Ishikawa (cell line): ENCODE measurements around the gene TIMP3.

ENCODE experiments used
- CREB1 ChIP-seq: IDR thresholded peaks from 2 replicates; pipeline ENCODE4 v1.6.1; 2012; ENCODE audit warnings: low read depth
- EP300 ChIP-seq: IDR thresholded peaks from 2 replicates; pipeline ENCODE4 v1.6.1; 2012; ENCODE audit warnings: borderline replicate concordance
- FOXM1 ChIP-seq: IDR thresholded peaks from 2 replicates; pipeline ENCODE4 v1.6.1; 2012; ENCODE audit warnings: low read depth, borderline replicate concordance
- NFIC ChIP-seq: IDR thresholded peaks from 2 replicates; pipeline ENCODE4 v1.6.1; 2012
- RAD21 ChIP-seq: IDR thresholded peaks from 2 replicates; pipeline ENCODE4 v1.6.1; 2012; ENCODE audit warnings: low read depth
- TCF12 ChIP-seq: IDR thresholded peaks from 2 replicates; pipeline ENCODE4 v1.6.1; 2012; ENCODE audit warnings: low read depth
- TEAD4 ChIP-seq: IDR thresholded peaks from 2 replicates; pipeline ENCODE4 v1.6.1; 2012
- YY1 ChIP-seq: IDR thresholded peaks from 2 replicates; pipeline ENCODE4 v1.6.1; 2012; ENCODE audit warnings: low read depth
- TF ChIP-seq, protein P1 (sequence below): IDR thresholded peaks from 2 replicates; pipeline ENCODE4 v1.6.1; 2012; ENCODE audit warnings: low read depth, mild to moderate bottlenecking
- TF ChIP-seq, protein P2 (sequence below): IDR thresholded peaks from 2 replicates; pipeline ENCODE4 v1.6.1; 2012
- TF ChIP-seq, protein P3 (sequence below): IDR thresholded peaks from 2 replicates; pipeline ENCODE4 v1.6.1; 2012

DNA sequence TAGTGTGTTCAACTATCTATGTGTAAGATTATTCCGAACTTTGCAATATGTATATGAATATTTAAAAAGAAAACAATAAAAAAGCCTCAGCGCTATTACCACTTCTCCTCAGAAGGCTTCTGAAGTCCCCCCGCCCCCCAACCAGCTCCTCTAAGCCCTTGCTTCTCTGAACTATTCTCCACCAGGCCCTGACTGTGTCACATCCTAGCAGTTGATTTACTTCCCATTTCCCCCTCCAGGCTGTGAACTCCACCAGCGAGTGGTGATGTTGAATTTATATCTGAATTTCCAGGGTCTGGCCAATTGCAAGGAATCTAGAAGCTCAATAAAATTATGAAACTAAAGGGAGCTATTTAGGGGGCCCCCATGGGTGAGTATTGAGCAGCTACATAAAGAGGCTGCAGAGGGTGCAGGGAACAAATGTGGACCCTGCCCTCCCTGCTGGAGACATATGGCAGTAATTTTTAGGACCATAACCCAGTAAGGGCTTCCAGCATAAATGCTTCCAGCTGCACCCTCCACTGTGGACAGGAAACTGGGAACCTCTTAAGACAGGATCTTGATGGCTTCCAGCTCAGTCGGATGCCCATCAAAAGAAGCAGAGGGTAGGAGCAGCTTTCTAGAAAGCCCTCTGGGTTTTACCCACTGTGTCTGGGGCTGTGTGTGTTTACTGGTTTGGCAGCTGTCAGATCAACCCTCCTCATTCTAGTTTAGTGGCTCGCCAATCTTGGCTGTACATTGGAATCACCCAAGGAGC lies 81.4 kb downstream of the TIMP3 start:
- TF ChIP-seq, protein P1, sequence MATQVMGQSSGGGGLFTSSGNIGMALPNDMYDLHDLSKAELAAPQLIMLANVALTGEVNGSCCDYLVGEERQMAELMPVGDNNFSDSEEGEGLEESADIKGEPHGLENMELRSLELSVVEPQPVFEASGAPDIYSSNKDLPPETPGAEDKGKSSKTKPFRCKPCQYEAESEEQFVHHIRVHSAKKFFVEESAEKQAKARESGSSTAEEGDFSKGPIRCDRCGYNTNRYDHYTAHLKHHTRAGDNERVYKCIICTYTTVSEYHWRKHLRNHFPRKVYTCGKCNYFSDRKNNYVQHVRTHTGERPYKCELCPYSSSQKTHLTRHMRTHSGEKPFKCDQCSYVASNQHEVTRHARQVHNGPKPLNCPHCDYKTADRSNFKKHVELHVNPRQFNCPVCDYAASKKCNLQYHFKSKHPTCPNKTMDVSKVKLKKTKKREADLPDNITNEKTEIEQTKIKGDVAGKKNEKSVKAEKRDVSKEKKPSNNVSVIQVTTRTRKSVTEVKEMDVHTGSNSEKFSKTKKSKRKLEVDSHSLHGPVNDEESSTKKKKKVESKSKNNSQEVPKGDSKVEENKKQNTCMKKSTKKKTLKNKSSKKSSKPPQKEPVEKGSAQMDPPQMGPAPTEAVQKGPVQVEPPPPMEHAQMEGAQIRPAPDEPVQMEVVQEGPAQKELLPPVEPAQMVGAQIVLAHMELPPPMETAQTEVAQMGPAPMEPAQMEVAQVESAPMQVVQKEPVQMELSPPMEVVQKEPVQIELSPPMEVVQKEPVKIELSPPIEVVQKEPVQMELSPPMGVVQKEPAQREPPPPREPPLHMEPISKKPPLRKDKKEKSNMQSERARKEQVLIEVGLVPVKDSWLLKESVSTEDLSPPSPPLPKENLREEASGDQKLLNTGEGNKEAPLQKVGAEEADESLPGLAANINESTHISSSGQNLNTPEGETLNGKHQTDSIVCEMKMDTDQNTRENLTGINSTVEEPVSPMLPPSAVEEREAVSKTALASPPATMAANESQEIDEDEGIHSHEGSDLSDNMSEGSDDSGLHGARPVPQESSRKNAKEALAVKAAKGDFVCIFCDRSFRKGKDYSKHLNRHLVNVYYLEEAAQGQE, result no peak
- no peak for TF ChIP-seq FOXM1
- TF ChIP-seq, protein P2, sequence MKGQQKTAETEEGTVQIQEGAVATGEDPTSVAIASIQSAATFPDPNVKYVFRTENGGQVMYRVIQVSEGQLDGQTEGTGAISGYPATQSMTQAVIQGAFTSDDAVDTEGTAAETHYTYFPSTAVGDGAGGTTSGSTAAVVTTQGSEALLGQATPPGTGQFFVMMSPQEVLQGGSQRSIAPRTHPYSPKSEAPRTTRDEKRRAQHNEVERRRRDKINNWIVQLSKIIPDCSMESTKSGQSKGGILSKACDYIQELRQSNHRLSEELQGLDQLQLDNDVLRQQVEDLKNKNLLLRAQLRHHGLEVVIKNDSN, result no peak
- no peak for TF ChIP-seq YY1
- no peak for TF ChIP-seq CREB1
- no peak for TF ChIP-seq NFIC
- no peak for TF ChIP-seq EP300
- TF ChIP-seq TEAD4, result no peak
- no peak for TF ChIP-seq TCF12
- no peak for TF ChIP-seq RAD21
- TF ChIP-seq, protein P3, sequence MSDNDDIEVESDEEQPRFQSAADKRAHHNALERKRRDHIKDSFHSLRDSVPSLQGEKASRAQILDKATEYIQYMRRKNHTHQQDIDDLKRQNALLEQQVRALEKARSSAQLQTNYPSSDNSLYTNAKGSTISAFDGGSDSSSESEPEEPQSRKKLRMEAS, result no peak
